AG09309 (cell line): ENCODE data around the gene ESAM.

Experiments
- DNase-seq: peaks from one replicate; pipeline ENCODE4 v3.0.0-alpha.2; 2010; ENCODE audit warnings: low read depth
- H3K4me3 ChIP-seq: 2 replicates; pipeline ENCODE4 v1.5.1; 2011; ENCODE audit warnings: mild to moderate bottlenecking, low read depth, low read length, moderate library complexity; ENCODE audit not compliant: control insufficient read depth
- TF ChIP-seq, protein P1 (sequence below): IDR thresholded peaks from 2 replicates; pipeline ENCODE4 v1.5.1; 2011; ENCODE audit warnings: mild to moderate bottlenecking, low read depth, low read length, inconsistent platforms; ENCODE audit not compliant: insufficient read depth, control insufficient read depth; ENCODE audit errors: missing control alignments

The ESAM gene

DNA sequence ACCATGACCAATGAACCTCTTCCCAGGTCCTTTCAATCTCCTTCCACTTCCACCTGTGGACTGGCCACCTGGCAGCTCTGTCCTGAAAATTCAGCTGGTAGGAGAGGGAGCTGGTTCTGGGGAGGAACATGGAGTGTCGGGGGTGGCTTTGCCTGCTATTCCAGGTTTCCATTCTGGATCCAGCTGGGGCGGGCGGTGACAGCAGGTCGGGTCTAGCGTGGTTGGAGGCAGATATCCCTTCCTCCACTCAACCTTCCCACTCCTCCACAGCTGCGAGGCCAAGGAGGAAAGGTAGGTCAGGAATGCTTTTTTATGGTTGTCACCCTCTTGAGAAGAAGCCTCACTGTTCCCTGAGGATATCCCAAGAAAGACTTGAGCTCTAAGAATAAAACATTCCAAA lies 19.0 kb downstream of the ESAM start:
- DNase-seq = no peak
- TF ChIP-seq, protein P1, sequence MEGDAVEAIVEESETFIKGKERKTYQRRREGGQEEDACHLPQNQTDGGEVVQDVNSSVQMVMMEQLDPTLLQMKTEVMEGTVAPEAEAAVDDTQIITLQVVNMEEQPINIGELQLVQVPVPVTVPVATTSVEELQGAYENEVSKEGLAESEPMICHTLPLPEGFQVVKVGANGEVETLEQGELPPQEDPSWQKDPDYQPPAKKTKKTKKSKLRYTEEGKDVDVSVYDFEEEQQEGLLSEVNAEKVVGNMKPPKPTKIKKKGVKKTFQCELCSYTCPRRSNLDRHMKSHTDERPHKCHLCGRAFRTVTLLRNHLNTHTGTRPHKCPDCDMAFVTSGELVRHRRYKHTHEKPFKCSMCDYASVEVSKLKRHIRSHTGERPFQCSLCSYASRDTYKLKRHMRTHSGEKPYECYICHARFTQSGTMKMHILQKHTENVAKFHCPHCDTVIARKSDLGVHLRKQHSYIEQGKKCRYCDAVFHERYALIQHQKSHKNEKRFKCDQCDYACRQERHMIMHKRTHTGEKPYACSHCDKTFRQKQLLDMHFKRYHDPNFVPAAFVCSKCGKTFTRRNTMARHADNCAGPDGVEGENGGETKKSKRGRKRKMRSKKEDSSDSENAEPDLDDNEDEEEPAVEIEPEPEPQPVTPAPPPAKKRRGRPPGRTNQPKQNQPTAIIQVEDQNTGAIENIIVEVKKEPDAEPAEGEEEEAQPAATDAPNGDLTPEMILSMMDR = no peak
- no peak overlapping the region for H3K4me3 ChIP-seq

DNA sequence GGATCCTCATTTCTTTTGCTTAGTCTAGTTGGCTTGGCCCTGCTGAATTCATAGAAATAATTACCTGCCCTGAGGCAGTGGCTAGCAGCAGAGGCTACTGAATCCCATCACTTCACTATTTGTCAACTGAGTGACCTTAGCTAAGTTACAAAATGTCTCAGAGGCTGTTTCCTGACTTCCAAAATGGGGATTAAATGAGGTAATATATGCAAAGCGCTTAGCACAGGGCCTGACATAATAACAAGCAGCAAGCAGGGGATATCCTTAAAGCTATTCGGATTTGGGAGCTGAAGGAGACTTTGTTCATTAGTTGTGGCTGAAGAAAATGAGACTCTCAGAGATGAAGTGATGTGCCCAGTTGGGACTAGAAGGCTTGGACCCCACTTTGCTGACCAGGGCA lies 19.5 kb downstream of the ESAM start:
- no peak overlapping the region for H3K4me3 ChIP-seq
- TF ChIP-seq, protein P1 = no peak
- DNase-seq = no peak

DNA sequence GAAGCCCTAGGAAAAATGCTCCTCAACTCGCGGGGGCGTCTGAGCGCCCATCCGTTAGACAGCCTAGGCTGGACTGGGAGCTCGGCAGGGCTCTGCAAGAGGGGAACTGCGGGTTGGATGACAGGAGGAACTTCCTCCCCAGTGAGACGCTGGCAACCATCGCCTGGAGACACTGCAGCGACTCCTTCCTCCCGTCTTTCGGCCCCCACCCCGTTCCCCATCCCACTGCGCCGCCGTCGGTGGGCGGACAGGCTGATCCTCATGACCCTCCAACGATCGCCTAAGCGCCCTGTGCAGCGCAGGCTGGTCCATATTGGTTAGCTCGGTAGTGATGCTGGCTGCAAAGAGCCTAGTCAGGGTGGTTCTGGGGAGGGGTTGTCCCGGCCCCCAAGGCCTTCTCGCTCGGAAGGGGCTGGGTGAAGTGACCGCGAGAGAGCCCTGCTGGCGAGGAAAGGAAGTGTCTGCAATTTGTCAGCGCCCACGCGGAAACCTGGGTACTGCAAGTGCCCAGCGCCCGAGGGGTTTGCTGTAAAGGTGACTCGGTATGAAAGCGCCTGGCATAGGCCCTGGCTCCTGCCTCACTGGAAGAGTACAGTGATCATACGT lies 21.7 kb downstream of the ESAM start:
- DNase-seq = no peak
- peak overlapping the region; percentile 54 for H3K4me3 ChIP-seq
- TF ChIP-seq, protein P1 = peak; percentile 44

DNA sequence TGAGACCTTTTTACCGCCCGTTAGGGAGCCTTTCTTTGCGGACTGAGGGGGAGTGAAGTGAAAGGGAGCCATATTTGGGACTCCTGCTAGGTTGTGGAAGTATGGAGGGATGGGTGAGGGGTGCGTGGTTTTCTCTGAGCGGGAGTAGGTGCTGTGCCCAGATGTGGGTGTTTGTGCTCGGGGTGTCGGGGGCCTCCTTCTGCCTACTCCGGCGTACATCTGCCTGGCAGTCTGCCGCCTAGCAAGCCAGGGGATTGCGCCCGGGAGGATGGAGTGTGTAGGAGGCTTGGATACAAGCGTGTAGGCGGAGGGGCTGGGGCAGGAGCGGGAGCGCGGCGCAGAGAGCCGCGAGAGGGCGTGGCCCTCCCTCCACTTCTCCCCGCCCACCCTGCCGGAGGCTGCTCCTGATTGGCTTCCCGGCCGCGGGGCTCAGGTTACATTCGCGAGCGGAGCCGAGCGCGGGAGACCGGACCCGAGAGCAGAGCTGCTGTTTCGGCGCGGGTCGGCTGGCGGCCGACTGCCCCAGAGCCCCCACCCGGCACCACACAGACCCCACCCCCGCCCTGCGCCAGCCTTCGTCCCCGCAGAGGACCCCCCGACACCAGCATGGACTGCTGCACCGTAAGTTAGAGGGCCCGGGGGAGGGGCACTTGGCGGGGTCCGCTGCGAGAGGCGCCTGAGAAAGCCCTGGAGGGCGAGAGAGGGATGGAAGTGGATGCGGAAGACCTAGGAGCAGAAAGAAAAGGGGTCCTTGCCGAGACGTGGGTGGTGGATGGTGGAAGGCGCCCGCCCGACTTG lies 22.4 kb downstream of the ESAM start, which contains the start of gene NRGN:
Gene NRGN (plus strand): TSS at position 464 of the 798 bp plus-strand sequence. CDS start 143 bp downstream, at position 607.
- peak within 1 kb of the TSS; percentile 54 for H3K4me3 ChIP-seq
- DNase-seq = no peak
- TF ChIP-seq, protein P1 = no peak

DNA sequence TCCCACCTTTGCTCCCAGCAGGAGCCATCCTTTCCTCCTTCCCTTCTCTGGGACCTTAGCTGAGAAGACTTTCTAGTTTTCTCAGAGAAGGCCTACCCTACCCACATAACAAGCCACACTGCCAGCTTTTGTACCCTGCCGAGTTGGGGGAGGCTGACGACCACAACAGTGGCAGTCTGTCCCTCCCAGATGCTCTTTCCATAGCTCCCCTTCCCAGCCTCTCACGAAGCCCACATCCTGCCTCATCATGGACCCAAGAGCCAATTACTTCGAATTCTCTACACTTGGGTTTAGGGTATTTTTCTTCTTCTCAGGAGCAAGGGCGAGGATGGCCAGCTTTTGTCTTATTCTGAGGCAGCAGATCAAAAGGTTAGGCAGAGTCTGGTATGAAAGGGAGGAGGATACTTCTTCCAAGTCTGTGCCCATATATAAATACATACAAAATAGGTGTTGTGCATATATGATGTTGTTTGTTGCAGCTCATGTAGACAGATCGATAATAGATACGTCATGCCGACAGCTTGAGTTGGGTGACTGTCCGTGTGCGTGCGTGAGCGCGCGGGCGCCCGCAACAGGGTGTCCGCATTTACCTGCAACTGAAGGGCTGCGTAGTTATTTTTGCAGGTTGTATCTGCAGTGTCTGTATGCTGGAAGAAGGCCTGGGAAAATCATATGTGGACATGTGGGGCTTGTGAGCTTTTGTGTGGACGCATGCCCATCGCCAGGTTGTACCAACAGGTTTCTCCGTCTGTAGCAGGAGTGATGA lies 23.2 kb downstream of the ESAM start:
- no peak for DNase-seq
- peak overlapping the region; percentile 54 for H3K4me3 ChIP-seq
- TF ChIP-seq, protein P1 = no peak

DNA sequence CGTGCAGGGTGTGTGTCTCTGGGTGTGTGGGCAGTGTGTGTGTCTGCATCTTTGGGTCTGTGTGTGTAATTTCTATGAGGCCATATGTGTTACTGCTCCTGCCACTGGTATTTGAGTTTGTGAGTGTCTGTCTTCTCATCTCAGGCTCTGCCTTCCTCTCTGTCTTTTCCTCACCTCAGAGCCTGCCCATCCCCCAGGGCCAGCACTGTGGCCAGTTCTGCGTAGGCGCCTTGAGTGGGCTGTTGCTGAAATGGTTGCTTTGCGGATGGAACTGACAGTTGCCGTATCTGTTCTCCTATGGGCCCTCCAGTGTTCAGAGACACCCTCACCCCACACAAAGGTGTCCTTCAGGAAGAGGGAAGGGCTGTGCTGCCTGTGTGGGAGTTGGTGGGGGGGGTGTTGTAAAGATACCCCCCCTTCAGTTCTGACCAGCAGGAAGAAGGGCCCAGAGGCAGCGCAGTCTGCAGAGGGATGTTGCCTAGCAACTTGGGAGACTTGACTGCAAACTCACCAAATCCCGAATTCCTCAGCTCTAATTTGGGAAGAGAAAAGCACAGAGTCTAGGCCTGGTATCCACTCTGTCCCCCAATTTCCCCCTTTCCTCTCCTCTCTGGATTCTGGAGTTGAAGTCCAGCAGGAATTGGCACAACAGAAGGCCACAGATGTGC lies 24.3 kb downstream of the ESAM start:
- no peak for DNase-seq
- TF ChIP-seq, protein P1 = no peak
- H3K4me3 ChIP-seq = no peak overlapping the region
